GM23338 (cell line): Measurements from ENCODE around the gene AOPEP.

Experiments
- CREB1 ChIP-seq: fragments of 250-450 bp; sonication (Bioruptor Pico); IDR thresholded peaks from 2 replicates; pipeline ENCODE4 v1.5.0; 2020; ENCODE audit warnings: low read depth, mild to moderate bottlenecking, moderate library complexity
- ETS1 ChIP-seq: IDR thresholded peaks from 2 replicates; pipeline ENCODE4 v1.6.1; 2016; ENCODE audit warnings: antibody characterized with exemption
- EZH2 ChIP-seq: fragments of 200-600 bp; sonication (generic); IDR thresholded peaks from one replicate; pipeline ENCODE4 v1.8.0; 2017; ENCODE audit warnings: antibody characterized with exemption, mild to moderate bottlenecking, low read depth; ENCODE audit not compliant: unreplicated experiment
- EZH2phosphoT487 ChIP-seq: fragments of 200-600 bp; sonication (generic); IDR thresholded peaks from one replicate; pipeline ENCODE4 v1.8.1; 2018; ENCODE audit warnings: antibody characterized with exemption; ENCODE audit not compliant: unreplicated experiment
- JUNB ChIP-seq: IDR thresholded peaks from one replicate; pipeline ENCODE4 v1.6.1; 2016; ENCODE audit warnings: antibody characterized with exemption; ENCODE audit not compliant: unreplicated experiment
- POLR2AphosphoS5 ChIP-seq: IDR thresholded peaks from 2 replicates; pipeline ENCODE4 v1.6.1; 2016; ENCODE audit warnings: antibody characterized with exemption, low read depth
- REST ChIP-seq: IDR thresholded peaks from one replicate; pipeline ENCODE4 v1.6.1; 2018; ENCODE audit warnings: antibody characterized with exemption; ENCODE audit not compliant: unreplicated experiment
- TF ChIP-seq, protein P1 (sequence below), 2 experiments: fragments of 200-600 bp in 1 of 2; sonication (generic) in 1 of 2; conservative IDR thresholded peaks; 2 replicates each; pipeline versions ENCODE4 v1.5.1 to v1.6.1; 2016 to 2017; ENCODE audit warnings: antibody characterized with exemption in 2 of 2, low read depth in 2 of 2, mild to moderate bottlenecking in 2 of 2, moderate library complexity in 1 of 2

GRCh38 chr9:94864196-94864595 is 137.7 kb downstream of the AOPEP start:
- TF ChIP-seq, protein P1, sequence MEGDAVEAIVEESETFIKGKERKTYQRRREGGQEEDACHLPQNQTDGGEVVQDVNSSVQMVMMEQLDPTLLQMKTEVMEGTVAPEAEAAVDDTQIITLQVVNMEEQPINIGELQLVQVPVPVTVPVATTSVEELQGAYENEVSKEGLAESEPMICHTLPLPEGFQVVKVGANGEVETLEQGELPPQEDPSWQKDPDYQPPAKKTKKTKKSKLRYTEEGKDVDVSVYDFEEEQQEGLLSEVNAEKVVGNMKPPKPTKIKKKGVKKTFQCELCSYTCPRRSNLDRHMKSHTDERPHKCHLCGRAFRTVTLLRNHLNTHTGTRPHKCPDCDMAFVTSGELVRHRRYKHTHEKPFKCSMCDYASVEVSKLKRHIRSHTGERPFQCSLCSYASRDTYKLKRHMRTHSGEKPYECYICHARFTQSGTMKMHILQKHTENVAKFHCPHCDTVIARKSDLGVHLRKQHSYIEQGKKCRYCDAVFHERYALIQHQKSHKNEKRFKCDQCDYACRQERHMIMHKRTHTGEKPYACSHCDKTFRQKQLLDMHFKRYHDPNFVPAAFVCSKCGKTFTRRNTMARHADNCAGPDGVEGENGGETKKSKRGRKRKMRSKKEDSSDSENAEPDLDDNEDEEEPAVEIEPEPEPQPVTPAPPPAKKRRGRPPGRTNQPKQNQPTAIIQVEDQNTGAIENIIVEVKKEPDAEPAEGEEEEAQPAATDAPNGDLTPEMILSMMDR (conservative IDR thresholded peaks at IDR 0.05; ENCODE audit: low read depth in 2 of 2): no peak
- TF ChIP-seq EZH2phosphoT487 (no peak), REST (no peak), EZH2 (no peak), POLR2AphosphoS5 (no peak), ETS1 (no peak), JUNB (no peak), CREB1 (CRISPR knock-in tag) (no peak)
